ENCODE results near the gene SYNM. TPM values are rescaled to one million over a fixed set of nuclear protein-coding genes. Genes with fewer than 3 reads are reported as not detected.

SYNM gene
- total RNA-seq, 4 donors from 2014 or later, result 4.7 to 32.8 (median 10.7) TPM

DNA sequence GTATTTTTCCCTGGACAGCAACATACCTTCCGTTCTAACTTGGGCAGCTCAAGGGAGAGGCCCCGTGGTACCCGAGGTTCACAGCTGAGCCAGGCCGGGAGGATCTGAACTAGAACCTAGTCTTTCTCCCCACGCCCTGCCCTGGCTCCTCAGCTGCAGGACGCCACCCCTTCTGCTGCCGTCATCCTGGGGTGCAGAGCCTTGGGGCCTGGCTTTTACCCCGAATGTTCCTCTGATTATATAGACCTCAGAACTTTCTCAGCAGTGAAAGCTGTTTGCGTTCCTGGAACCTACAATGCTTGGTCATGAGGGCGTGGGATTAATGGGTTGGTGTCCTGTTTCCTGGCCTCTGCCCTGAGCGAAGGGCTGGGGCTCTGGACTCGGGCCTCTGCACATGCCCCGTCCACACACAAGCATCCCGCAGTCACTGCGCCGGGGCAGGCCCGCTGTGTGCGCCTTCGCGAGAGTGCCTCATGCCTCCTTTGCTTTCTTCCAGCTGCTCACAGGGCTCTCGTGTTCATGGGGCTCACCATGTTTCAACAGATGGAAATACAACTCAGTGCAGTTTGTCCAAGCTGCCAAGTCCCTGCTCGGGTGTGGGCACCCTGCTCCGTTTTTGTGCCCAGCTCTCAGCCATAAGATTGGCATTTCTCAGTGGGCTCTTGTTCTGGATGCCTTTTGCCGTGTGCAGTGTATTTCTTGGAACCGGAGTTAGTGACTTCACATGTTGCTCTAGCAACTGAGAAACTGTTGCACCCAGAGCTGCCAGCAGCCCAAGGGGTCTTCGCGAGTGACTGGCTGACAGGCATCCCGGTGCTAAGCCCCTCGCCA is 20.4 kb downstream of the SYNM start:
- 63 to 64% methylated on average over 29 of the region's 29 CpGs for WGBS, 2 donors
- TF ChIP-seq POLR2A (IDR thresholded peaks at IDR 0.05) (no peak), CTCF (IDR thresholded peaks at IDR 0.05) (no peak)
- intact Hi-C loops (cut with DNase I; ENCODE audit: low total_unique reads), result no loop called here
- no peak for DNase-seq (ENCODE audit: low spot score in 2 of 2)
- H3K4me3 ChIP-seq (ENCODE audit: low read depth, poor library complexity, severe bottlenecking), result no peak overlapping the region

- 91 to 95% methylated on average over 6 to 7 of the region's 7 CpGs for WGBS, 2 donors
- intact Hi-C loops (cut with DNase I; ENCODE audit: low total_unique reads), result no loop called here
- TF ChIP-seq POLR2A (IDR thresholded peaks at IDR 0.05) (no peak), CTCF (IDR thresholded peaks at IDR 0.05) (no peak)
- DNase-seq (ENCODE audit: low spot score in 2 of 2), result no peak
- no peak overlapping the region for H3K4me3 ChIP-seq (ENCODE audit: low read depth, poor library complexity, severe bottlenecking)
These were observed 21.3 kb downstream of the SYNM start for GRCh38 chr15:99126131-99126588.

- TF ChIP-seq POLR2A (IDR thresholded peaks at IDR 0.05) (no peak), CTCF (IDR thresholded peaks at IDR 0.05) (no peak)
- WGBS, 2 donors, result 91 to 95% methylated on average over 3 of the region's 3 CpGs
- no peak overlapping the region for H3K4me3 ChIP-seq (ENCODE audit: low read depth, poor library complexity, severe bottlenecking)
- no peak for DNase-seq (ENCODE audit: low spot score in 2 of 2)
- intact Hi-C loops (cut with DNase I; ENCODE audit: low total_unique reads), result no loop called here
These were observed 22.1 kb downstream of the SYNM start for GRCh38 chr15:99126930-99127329.

DNA sequence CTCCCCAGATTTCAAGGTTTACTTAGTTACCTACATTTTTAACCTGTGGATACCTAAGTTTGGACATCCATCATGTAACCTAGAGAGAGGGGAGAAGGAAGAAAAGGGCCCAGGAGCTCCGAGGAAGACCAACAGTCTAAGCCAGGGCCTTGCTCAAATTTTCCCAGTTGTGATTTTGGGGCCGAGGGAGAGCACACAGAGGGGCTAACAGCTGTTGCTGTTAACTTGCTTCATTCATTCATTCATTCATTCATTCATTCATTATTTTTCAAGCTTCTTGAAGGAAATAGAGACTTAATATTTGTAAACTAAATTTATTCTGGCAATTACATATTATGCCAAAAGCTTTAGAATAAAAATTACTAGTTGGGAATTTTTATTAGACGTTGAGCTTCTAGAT is 22.9 kb downstream of the SYNM start:
- H3K4me3 ChIP-seq (ENCODE audit: low read depth, poor library complexity, severe bottlenecking), result no peak overlapping the region
- TF ChIP-seq POLR2A (IDR thresholded peaks at IDR 0.05), result no peak
- TF ChIP-seq CTCF (IDR thresholded peaks at IDR 0.05), result no peak
- intact Hi-C loops (cut with DNase I; ENCODE audit: low total_unique reads), result no loop called here
- WGBS, 2 donors, result 89 to 93% methylated on average over 3 of the region's 3 CpGs
- no peak for DNase-seq (ENCODE audit: low spot score in 2 of 2)

GRCh38 chr15:99128411-99128810 is 23.5 kb downstream of the SYNM start:
- peak in 1 of 2 donors; percentile 69 for DNase-seq (ENCODE audit: low spot score in 2 of 2)
- intact Hi-C loops (cut with DNase I; ENCODE audit: low total_unique reads), result no loop called here
- WGBS, 2 donors, result 87 to 97% methylated on average over 6 of the region's 6 CpGs
- TF ChIP-seq POLR2A (IDR thresholded peaks at IDR 0.05) (no peak), CTCF (IDR thresholded peaks at IDR 0.05) (no peak)
- no peak overlapping the region for H3K4me3 ChIP-seq (ENCODE audit: low read depth, poor library complexity, severe bottlenecking)
